ENCODE data around the gene HAPSTR1.
"Not testable (repeated sequence)": the region's sequence is repeated elsewhere in the genome, so short reads cannot be mapped to it uniquely, and the experiment has no call there.

Gene HAPSTR1, protein sequence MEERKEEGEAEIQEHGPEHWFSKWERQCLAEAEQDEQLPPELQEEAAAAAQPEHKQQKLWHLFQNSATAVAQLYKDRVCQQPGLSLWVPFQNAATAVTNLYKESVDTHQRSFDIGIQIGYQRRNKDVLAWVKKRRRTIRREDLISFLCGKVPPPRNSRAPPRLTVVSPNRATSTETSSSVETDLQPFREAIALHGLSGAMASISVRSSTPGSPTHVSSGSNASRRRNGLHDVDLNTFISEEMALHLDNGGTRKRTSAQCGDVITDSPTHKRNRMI

DNA sequence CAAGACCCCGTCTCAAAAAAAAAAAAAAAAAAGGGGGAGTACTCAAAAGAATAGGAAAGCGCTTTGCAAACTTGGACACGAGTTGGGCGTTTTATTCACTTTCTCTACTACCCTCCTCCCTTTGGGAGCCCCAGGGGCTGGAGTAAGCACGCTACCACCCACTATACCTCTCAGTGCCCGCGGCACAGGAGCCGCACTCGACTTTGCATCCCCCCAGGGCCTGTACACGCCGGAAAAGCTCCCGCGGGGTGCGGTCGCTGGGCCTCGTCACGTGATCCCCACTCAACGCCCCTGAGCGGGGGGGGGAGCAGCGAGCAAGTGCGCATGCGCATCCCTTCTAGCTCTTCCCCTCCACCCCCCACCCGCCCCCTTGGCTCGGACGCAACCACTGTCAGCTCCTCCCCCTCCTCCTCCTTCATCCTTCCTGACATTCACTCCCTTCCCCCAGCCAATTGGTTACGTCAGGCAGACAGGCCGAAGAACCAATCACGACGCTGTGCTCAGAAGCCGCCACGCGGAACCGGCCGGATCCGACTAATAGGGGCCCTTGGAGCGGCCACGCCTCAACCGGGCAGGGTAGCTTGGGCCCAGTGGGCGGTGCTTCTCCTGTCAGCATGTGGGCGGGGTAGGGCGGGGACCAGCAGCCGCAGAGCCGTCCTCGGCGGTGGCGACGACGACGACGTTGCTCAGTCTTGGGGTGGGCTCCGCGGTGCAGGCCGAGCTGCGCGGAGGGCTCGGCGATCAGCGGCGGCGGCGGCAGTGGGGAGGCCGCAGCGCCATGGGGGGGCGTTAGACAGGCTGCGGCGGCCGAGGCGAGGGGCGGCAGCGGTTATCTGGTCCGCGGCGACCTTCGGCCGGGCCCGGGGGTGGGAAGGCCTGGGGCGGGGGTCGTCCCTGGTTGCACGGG, at the start of gene HAPSTR1:
Gene HAPSTR1 (plus strand): TSS at position 685 of the 907 bp plus-strand sequence. CDS start 401 bp downstream, outside the sequence.
- peak; percentile 100 for DNase-seq (ENCODE audit: low spot score)

DNA sequence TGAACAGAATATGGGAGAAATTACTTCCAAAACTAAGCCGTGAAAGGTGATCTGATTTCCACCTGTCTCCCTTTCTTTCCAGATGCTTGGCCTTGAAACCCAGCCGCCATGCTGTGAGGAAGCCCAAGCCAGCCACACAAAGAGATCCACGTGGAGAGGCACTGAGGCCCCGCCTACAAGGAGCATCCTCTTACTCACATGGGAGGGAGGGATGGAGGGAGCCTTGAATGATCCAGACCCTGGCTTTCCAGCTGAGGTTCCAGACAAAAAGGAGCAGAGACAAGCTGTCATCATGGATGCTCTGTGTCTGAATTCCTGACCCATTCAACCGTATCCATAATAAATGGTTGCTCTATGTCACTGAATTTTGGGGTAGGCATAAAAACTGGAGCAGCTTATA, 48.9 kb upstream of the HAPSTR1 start:
- no peak for DNase-seq (ENCODE audit: low spot score)

DNA sequence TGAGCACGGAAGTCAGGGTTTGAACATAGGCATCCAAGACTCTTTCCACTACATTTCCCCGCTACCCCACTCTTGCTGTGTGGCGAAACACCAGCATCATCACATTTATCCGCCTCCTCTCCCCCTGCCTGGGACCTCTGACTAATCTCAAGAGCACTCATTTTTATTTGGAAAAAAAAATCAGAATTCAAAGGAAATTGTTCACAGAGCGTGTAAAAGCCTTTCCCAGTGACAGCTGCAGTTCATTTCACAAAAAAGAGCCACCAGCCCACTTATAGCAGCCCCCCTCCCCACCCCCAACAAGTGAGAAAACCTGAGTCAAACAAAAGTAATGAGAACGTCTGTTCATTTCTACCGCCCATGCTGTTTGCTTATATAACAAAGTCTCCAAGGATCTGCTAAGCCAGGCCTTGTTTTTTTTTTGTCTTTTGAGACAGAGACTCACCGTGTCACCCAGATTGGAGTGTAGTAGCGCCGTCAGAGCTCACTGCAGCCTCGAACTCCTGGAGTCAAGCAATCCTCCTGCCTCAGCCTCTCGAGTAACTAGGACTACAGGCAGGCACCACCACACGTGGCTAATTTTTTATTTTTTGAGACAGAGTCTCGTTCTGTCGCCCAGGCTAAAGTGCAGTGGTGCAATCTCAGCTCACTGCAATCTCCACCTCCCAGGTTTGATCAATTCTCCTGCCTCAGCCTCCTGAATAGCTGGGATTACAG, 48.3 kb upstream of the HAPSTR1 start:
- no peak for DNase-seq (ENCODE audit: low spot score)

DNA sequence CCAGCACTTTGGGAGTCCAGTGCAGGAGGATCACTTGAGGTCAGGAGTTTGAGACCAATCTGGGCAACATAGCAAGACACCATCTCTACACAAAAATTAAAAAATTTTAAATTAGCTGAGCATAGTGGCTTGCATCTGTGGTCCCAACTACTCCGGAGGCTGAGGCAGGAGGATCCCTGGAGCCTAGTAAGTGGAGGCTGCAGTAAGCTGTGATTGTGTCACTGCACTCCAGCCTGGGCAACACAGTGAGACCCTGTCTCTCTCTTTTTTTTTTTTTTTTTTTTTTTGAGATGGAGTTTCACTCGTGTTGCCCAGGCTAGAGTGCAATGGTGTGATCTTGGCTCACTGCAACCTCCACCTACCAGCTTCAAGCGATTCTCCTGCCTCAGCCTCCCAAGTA, 45.9 kb upstream of the HAPSTR1 start:
- DNase-seq (ENCODE audit: low spot score), result not testable (repeated sequence)

DNA sequence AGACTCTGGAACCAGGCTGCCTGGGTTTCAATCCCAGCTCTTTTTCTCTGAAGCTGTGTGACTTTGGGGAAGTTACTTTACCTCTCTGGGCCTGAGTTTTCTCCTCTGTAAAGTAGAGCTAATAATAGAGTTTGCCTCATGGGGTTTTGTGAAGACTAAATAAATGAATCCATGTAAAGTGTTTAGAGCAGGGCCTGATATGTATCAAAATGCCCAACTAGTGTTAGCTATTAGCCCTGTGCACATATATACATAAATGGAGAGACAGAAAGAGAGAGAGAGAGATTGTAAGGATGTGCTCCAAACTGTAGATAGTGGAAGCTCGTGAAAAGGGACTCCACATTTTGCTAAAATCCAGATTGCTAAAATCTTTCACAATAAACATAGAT, 44.8 kb upstream of the HAPSTR1 start:
- DNase-seq (ENCODE audit: low spot score), result no peak

DNA sequence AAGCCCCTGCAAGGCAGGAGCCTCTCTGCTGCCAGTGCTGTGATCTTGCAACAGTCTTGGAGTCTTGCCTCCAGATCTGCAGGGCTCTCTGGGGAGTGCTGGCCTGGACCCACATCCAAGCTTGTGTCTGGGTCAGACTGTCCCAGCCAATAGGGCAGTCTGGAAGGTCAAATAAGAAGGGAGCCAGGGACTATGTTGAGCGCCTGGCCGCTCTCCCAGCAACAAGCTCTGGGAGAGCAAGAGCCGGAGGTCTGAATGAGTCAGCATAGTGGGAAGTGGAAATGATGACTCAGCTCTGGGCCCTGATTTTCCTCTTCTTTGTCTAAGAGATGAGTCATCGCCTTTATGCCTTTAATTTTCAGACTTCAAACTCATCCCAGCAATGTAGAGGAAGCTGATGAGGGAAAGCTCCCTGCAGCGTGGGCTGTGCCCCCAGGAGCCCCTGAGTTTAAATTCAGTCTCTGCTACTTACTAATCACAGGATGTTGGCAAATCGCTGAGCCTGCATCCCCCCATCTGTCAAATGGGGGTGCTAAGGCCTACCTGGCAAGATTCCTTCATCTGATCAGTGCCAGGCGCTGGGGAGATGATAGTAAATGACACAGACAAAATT, 43.6 kb upstream of the HAPSTR1 start:
- DNase-seq (ENCODE audit: low spot score), result peak; percentile 50

DNA sequence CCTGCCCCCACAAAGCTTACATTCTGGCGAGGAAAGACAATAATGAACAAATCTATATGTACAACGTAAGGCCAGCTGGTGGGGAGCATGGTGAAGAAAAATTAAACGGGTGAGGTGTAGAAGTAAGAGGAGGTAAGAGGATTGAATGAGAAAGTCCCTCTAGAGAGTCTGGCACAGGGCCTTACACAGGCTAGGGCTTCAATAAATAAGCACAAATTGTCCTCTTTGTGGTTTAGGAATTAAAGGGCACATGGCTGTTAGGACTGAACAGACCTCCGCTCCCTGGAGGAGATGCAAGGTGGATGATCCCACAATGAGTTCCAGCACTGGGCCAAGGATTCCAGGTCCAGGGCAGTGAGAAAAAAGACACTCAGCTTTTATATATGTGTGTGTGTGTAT, 43.1 kb upstream of the HAPSTR1 start:
- no peak for DNase-seq (ENCODE audit: low spot score)

DNA sequence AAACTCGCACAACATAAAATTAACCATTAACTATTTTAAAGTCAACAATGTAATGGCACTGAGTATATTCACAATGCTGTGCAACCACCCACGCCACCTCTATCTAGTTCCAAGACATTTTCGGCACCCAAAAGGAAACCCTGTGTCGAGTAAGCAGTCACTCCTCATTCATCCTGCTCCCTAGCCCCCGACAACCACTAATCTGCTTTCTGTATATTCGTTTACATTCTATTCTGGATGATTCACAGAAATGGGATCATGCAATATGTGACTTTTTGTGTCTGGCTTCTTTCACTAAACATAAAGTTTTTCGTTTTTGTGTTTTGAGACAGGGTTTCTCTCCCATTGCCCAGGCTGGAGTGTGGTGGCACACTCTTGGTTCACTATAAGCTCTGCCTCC, 42.2 kb upstream of the HAPSTR1 start:
- DNase-seq (ENCODE audit: low spot score), result no peak

DNA sequence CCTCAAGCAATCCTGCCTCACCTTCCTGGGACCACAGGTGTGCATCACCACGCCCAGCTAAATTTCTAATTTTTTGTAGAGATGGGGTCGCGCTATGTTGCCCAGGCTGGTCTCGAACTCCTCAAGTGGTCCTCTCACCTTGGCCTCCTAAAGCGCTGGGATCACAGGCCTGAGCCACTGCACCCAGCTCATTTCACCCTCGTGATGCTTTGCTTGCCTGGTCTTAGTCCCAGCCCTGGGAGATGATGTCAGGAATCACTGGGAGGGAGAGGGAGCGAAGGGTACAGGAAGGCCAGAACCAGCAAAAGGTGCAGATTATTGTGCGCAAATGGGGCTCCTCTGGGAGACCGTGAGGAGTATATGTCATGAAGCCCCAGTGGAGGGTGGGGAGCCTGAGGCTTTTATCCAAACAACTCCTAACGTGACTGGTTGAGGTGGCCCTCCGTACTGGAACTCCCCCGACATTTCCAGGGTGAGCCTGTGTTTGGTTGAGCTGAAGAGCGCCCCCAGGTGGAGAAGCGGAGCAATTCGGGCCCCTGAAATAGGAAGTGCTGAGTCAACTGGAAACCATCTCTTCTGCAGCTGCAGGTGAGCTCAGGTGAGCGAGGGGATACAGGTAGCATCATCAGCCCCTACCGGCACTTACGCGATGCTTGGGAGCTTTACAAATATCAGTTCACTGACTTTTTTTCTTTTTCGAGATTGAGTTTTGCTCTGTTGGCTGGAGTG, 41.2 kb upstream of the HAPSTR1 start:
- no peak for DNase-seq (ENCODE audit: low spot score)

DNA sequence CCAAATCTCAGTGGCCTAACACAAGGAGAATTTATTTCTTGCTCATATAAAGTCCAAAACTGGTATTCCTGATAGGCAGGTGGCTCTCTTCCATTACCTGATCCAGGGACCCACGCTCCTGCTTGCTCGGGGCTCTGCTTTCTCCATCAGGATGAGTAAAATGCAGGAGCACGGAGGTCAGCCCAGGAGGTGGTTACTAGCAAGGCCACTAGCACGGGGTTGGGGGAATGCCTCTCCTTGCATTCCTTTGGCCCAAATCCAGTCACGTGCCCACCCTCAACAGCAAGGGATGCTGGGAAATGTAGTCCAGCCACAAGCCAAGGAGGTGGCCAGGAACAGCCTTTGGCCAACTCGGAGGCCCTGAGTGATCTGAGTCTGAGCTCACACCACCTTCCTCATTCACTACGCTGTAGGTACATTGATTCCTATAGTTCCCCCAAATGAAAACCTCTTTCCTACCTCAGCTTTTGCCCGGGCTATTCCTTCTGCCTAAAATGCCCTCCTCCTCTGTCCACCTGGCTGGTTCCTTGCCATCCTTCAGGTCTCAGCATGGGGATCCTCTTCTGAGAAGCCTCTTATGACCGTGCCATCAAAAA, 38.3 kb upstream of the HAPSTR1 start:
- DNase-seq (ENCODE audit: low spot score), result no peak

DNA sequence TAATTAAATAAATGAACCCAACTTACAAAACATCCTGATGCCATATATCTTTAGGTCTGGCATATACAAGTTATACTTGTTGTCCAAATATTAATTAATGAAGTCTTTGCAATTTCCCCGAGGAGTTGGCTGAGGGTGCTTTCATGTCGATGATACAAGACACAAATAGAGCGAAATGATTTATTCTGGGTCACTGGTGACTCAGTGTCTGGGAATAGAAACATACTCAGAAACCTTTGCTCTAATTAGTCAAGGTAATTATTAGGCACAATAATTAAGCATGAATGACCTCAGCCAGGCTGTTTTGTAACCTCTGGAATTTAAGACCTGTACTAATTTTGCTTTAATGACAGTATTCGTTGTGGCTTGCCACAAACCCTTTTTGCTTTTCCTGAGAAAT, 37.0 kb upstream of the HAPSTR1 start:
- DNase-seq (ENCODE audit: low spot score), result no peak

DNA sequence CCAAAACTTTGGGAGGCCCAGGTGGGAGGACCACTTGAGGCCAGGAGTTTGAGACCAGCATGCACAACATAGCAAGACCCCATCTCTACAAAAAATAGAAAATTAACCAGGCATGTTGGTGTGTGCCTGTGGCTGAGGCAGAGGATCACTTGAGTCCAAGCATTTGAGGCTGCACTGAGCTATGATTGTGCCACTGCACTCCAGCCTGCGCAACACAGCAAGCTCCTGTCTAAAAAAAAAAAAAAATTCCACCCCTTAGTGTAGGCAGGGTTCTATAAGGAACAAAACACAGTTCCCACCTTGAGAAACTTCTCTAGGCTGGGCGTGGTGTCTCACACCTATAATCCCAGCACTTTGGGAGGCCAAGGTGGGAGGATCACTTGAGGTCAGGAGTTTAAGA, 36.3 kb upstream of the HAPSTR1 start:
- no peak for DNase-seq (ENCODE audit: low spot score)

DNA sequence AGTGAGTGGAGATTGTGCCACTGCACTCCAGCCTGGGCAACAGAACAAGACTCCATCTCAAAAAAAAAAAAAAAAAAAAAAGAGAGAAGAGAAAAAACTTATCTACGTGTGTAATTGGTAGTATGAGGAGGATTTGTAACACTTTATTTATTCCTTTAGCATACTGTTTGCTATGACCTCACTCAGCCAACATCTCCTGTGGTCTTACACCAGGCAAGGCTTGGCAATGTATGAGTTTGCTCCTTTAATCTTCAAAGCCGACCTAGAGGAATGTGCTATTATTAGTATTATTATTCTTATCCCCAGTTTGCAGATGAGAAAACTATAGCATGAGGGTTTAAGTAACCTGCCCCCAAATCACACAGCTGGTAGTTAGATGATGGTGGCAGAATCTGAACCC, 35.8 kb upstream of the HAPSTR1 start:
- DNase-seq (ENCODE audit: low spot score), result no peak

DNA sequence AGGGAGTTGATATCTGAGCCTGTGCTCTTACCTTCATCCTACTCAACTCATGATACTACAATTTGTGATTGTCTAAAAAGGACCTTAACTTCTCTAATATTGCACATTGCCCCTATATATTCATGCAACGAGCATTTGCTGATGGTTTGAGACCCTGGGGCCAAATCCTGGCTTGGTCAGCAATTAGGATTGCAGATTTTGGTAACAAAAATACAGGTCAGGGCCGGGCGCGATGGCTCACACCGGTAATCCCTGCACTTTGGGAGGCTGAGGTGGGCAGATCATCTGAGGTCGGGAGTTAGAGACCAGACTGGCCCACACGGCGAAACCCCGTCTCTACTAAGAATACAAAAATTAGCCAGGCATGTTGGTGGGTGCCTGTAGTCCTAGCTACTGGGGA, 35.4 kb upstream of the HAPSTR1 start:
- no peak for DNase-seq (ENCODE audit: low spot score)

DNA sequence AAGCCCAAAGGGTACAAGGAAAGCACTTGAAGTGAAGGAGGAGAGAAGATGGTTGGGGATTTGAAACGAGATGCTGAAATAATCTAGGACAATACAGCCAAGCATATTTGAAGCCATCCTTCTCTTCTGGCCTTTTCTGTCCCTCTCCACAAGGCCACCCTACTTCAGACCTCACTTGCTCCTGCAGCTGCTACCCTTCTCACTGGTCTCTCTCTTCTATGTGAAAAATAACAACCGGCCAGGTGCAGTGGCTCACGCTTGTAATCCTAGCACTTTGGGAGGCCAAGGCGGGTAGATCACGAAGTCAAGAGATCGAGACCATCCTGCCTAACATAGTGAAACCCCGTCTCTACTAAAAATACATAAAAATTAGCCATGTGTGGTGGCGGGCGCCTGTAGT, 33.2 kb upstream of the HAPSTR1 start:
- no peak for DNase-seq (ENCODE audit: low spot score)

DNA sequence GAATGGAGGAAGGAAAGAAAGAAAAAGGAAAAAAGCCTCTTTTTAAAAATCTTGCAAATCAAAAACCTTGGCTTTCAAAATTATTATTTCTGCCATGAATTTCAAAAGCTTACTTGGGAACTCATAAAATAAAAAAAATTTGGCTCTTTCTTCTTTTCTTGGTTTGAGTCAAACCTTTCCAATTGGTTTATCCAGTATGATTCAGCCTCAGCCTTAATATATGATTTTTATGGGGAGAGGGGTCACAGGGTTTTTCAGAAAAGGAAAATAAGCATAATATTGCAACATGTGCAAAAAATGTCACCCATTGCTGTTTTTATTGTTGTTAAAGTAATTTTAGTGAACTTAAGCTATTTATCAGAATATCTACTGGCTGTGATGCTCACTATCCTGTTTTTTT, 31.2 kb upstream of the HAPSTR1 start:
- no peak for DNase-seq (ENCODE audit: low spot score)

DNA sequence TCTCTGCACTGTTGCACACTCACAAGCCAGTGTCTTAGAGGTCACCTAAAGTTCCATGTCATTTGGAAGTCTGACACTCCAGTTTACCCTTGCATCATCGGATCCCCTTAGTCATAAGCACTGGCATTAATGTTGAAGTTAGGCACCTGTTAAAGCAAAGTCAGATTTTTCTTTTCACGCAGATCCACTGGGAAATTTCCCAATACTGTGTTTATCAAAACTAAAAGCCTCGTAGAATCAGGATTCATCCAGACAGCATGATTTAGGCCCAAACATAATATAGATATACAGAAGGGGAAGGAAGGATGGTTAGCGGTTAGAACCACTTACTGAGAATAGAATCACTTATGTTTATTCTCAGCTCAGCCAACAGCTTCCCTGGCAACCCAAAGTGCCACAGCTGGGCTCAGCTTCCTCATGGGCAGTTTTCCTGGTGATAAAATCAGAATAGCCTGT, 30.1 kb upstream of the HAPSTR1 start:
- peak; percentile 20 for DNase-seq (ENCODE audit: low spot score)

DNA sequence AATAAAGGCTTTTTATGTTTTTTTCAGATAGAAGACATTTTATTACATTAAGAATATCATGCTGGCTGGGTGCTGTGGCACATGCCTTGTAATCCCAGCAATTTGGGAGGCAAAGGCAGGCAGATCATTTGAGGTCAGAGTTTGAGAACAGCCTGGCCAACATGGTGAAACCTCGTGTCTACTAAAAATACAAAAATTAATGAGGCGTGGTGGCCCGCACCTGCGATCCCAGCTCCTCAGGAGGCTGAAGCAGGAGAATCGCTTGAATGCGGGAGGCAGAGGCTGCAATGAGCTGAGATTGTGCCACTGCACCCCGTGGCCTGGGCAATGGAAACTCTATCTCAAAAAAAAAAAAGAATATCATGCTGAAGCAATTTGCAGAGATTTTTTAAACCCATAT, 29.1 kb upstream of the HAPSTR1 start:
- no peak for DNase-seq (ENCODE audit: low spot score)

DNA sequence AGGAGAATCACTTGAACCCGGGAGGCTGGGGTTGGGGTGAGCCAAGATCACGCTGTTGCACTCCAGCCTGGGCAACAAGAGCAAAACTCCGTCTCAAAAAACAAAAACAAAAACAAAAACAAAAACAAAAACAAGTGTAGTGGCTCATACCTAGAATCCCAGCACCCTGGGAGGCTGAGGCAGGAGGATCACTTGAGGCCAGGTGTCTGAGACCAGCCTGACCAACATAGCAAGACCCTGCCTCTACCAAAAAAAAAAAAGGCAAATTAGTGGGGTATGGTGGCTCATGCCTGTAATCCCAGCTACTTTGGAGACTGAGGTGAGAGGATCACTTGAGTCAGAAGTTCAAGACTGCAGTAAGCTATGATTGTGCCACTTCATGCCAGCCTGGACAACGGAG, 26.4 kb upstream of the HAPSTR1 start:
- DNase-seq (ENCODE audit: low spot score), result no peak

DNA sequence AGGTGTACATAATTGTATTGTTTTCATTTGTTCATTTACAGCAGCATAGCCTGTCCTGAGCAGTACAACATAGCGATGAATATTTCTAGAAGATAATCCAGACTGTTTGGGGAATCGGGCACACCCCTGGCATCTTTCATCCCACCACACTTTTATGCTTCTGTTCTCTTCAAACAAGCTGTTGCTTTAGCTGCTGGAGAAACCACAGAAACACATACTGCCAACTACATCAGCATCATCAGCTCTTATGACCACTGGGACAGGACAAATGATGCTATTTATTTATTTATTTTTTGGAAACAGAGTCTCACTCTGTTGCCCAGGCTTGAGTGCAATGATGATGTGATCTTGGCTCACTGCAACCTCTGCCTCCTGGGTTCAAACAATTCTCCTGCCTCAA, 22.6 kb upstream of the HAPSTR1 start:
- no peak for DNase-seq (ENCODE audit: low spot score)

DNA sequence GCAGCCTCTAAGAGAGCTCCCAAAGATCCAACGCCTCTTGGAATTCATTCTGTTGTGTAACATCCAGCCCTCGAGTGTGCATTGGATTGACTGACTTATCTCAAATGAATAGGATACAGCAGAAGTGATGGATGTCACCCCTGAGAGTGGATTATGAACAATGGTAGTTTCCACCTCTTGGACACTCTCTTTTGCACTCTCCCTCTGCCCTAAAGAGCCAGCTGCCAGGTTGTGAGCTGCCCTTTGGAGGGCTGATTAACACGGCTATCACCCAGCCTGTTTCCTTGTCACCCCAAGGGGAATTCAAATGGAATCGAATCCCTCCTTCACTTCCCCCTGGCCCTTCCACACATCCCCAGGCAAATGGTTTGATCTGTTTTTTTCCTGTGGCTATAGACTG, 21.2 kb upstream of the HAPSTR1 start:
- DNase-seq (ENCODE audit: low spot score), result no peak
